Measurements from ENCODE around the gene FTO. TPM values are rescaled to one million over a fixed set of nuclear protein-coding genes. Genes with fewer than 3 reads are reported as not detected.

Gene FTO
- total RNA-seq, 1 experiment from 2014 or later: 57.4 TPM

DNA sequence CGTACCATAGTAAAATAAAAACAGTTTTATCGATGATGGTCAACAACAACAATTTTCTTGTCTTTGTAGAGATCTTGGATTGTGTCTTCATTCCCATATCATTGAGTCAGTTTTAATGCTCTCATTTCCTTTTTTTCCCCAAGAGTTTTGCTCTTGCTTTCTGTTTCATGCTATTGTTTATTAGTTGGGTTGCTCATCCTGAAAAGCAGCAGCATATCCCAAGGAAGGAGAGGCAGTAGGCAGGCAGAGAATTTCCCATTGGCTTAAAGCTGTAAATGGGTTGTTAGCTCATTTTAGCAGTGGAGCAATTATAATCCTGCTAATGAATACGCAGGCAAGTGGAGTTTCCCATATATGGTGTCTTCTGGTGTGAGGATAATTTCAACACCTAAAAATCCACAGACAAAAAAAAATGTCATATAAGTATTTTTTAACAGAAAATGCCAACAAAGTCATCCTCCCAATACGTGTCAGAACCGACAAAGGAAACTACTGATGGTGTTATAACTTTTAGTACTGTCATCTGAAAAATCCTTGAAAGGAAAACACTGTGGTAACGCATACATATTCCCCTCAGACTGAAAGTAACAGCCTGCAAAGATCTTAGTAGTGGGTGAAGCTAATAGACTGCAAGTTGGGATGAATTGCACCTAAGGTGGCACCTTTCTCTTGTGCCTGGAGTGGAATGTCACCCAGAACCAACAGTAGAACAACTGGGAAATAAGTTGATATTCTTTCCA lies 218.3 kb downstream of the FTO start:
- H3K27ac Mint-ChIP-seq: no peak overlapping the region; the same call in 1 of the 2 replicates
- H3K9me3 Mint-ChIP-seq: peaks cover 3% of the 10 kb centered on the region; the same call in 1 of the 2 replicates
- H3K4me3 Mint-ChIP-seq: no peak overlapping the region
- TF ChIP-seq NFE2L1 (CRISPR knock-in tag; IDR thresholded peaks at IDR 0.05) (no peak), GABPB1 (CRISPR knock-in tag; IDR thresholded peaks at IDR 0.05) (no peak), GRHL2 (CRISPR knock-in tag; IDR thresholded peaks at IDR 0.05; ENCODE audit: insufficient replicate concordance, severe bottlenecking) (no peak)
- TF ChIP-seq, protein P1, sequence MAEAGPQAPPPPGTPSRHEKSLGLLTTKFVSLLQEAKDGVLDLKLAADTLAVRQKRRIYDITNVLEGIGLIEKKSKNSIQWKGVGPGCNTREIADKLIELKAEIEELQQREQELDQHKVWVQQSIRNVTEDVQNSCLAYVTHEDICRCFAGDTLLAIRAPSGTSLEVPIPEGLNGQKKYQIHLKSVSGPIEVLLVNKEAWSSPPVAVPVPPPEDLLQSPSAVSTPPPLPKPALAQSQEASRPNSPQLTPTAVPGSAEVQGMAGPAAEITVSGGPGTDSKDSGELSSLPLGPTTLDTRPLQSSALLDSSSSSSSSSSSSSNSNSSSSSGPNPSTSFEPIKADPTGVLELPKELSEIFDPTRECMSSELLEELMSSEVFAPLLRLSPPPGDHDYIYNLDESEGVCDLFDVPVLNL (CRISPR knock-in tag; IDR thresholded peaks at IDR 0.05; ENCODE audit: borderline replicate concordance, low read depth): no peak
- TF ChIP-seq, protein P2, sequence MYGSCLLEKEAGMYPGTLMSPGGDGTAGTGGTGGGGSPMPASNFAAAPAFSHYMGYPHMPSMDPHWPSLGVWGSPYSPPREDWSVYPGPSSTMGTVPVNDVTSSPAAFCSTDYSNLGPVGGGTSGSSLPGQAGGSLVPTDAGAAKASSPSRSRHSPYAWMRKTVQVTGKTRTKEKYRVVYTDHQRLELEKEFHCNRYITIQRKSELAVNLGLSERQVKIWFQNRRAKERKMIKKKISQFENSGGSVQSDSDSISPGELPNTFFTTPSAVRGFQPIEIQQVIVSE (CRISPR knock-in tag; IDR thresholded peaks at IDR 0.05; ENCODE audit: borderline replicate concordance): no peak
- no peaks in the 10 kb centered on the region for H3K27me3 Mint-ChIP-seq (ENCODE audit: low read depth)
- no peak for ATAC-seq
- no peak for DNase-seq (ENCODE audit: low spot score)
- no peaks in the 10 kb centered on the region for H3K36me3 Mint-ChIP-seq
- peaks cover 16% of the 10 kb centered on the region for H3K4me1 Mint-ChIP-seq
- CTCF ChIA-PET: interaction anchor here (1.2 to 1.4 kb wide), 3 partner anchors 146 to 1099 kb away, joined by 3 to 4 read pairs (median 3); no protein-coding TSS in a partner anchor
- POLR2A ChIA-PET: no interaction called here

DNA sequence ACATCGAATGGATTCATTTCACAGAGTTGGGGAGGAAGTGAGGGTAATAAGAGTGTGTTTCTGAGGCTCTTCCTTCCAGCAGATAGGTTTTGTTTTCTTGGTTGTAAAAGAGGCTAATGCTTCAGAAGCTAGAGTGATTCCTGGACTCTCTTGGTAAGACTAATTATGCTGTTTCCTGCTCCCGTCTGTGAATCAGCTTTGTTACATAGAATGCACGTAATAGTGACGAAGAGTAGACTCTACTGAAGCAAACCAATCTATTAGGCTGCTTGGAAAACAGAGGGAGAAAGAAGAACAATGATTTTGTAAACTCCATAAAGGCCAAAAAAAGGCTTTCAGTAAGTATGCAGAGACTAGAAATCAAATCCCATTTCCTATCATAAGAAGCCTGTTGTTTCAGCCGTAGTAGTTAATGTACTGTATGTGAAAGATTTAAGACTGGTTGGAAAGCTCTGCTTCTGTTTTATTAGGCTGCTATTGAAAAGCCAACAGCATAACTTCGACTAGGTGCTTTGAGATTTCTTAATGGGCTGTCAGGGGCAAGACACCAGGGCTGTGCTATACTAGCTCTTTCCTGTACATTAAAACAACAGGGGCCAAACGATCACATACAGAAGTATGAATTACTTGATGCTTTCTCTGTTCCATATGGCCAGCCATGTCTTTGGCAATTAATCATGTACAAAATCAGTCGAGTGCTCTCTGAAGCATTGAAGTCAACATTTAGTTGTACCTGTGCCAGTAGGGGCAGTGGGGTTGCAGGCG lies 219.0 kb downstream of the FTO start:
- no peak for TF ChIP-seq NR3C1 (CRISPR knock-in tag; conservative IDR thresholded peaks at IDR 0.05; ENCODE audit: low read depth)
- TF ChIP-seq, protein P3, sequence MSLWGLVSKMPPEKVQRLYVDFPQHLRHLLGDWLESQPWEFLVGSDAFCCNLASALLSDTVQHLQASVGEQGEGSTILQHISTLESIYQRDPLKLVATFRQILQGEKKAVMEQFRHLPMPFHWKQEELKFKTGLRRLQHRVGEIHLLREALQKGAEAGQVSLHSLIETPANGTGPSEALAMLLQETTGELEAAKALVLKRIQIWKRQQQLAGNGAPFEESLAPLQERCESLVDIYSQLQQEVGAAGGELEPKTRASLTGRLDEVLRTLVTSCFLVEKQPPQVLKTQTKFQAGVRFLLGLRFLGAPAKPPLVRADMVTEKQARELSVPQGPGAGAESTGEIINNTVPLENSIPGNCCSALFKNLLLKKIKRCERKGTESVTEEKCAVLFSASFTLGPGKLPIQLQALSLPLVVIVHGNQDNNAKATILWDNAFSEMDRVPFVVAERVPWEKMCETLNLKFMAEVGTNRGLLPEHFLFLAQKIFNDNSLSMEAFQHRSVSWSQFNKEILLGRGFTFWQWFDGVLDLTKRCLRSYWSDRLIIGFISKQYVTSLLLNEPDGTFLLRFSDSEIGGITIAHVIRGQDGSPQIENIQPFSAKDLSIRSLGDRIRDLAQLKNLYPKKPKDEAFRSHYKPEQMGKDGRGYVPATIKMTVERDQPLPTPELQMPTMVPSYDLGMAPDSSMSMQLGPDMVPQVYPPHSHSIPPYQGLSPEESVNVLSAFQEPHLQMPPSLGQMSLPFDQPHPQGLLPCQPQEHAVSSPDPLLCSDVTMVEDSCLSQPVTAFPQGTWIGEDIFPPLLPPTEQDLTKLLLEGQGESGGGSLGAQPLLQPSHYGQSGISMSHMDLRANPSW (CRISPR knock-in tag; conservative IDR thresholded peaks at IDR 0.05; ENCODE audit: low read depth): no peak
- TF ChIP-seq ATF1 (CRISPR knock-in tag; IDR thresholded peaks at IDR 0.05): no peak
- TF ChIP-seq, protein P4, sequence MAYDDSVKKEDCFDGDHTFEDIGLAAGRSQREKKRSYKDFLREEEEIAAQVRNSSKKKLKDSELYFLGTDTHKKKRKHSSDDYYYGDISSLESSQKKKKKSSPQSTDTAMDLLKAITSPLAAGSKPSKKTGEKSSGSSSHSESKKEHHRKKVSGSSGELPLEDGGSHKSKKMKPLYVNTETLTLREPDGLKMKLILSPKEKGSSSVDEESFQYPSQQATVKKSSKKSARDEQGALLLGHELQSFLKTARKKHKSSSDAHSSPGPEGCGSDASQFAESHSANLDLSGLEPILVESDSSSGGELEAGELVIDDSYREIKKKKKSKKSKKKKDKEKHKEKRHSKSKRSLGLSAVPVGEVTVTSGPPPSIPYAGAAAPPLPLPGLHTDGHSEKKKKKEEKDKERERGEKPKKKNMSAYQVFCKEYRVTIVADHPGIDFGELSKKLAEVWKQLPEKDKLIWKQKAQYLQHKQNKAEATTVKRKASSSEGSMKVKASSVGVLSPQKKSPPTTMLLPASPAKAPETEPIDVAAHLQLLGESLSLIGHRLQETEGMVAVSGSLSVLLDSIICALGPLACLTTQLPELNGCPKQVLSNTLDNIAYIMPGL (CRISPR knock-in tag; IDR thresholded peaks at IDR 0.05): no peak
- no peak for TF ChIP-seq OVOL2 (CRISPR knock-in tag; IDR thresholded peaks at IDR 0.05; ENCODE audit: borderline replicate concordance)
- no peak for TF ChIP-seq CREB1 (CRISPR knock-in tag; IDR thresholded peaks at IDR 0.05)
- TF ChIP-seq, protein P5, sequence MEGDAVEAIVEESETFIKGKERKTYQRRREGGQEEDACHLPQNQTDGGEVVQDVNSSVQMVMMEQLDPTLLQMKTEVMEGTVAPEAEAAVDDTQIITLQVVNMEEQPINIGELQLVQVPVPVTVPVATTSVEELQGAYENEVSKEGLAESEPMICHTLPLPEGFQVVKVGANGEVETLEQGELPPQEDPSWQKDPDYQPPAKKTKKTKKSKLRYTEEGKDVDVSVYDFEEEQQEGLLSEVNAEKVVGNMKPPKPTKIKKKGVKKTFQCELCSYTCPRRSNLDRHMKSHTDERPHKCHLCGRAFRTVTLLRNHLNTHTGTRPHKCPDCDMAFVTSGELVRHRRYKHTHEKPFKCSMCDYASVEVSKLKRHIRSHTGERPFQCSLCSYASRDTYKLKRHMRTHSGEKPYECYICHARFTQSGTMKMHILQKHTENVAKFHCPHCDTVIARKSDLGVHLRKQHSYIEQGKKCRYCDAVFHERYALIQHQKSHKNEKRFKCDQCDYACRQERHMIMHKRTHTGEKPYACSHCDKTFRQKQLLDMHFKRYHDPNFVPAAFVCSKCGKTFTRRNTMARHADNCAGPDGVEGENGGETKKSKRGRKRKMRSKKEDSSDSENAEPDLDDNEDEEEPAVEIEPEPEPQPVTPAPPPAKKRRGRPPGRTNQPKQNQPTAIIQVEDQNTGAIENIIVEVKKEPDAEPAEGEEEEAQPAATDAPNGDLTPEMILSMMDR (IDR thresholded peaks at IDR 0.05): no peak
- no peak for ATAC-seq
- DNase-seq (ENCODE audit: low spot score): no peak
- Mint-ChIP-seq H3K4me1 (peaks cover 16% of the 10 kb centered on the region), H3K9me3 (peaks cover 3% of the 10 kb centered on the region; the same call in 1 of the 2 replicates), H3K27ac (peak overlapping the region; percentile 56), H3K4me3 (no peak overlapping the region), H3K36me3 (no peaks in the 10 kb centered on the region), H3K27me3 (ENCODE audit: low read depth) (no peaks in the 10 kb centered on the region)
- ChIA-PET CTCF (interaction anchor here (1.2 to 1.3 kb wide), 2 partner anchors 147 to 1098 kb away, joined by 3 read pairs; no protein-coding TSS in a partner anchor), POLR2A (no interaction called here)
